Measurements from ENCODE around the gene APLF. TPM values are rescaled to one million over a fixed set of nuclear protein-coding genes. Genes with fewer than 3 reads are reported as not detected.
"Not testable (repeated sequence)": the region's sequence is repeated elsewhere in the genome, so short reads cannot be mapped to it uniquely, and the experiment has no call there.

The APLF gene
- total and polyA plus RNA-seq, 5 donors from 2014 or later: 1.5 to 3.9 (median 2.2) TPM

- H3K27me3 Mint-ChIP-seq; H3K27ac Mint-ChIP-seq; H3K4me3 Mint-ChIP-seq; H3K4me3 ChIP-seq (ENCODE audit: low read depth, low read length); DNase-seq; H3K4me1 Mint-ChIP-seq; H3K36me3 Mint-ChIP-seq; H3K27me3 ChIP-seq (ENCODE audit: control insufficient read depth, insufficient read depth, low read length); H3K9me3 Mint-ChIP-seq; H3K4me1 ChIP-seq (ENCODE audit: control insufficient read depth, insufficient read depth, low read length, poor library complexity, severe bottlenecking); H3K9me3 ChIP-seq (ENCODE audit: control insufficient read depth in 2 of 2, low read length in 2 of 2); H3K36me3 ChIP-seq (ENCODE audit: control insufficient read depth, insufficient read depth, low read length); H3K27ac ChIP-seq (ENCODE audit: insufficient read depth, low read length, poor library complexity, severe bottlenecking); ATAC-seq (ENCODE audit: low read depth in 2 of 2): not testable (repeated sequence)
These were observed 59.6 kb downstream of the APLF start for GRCh38 chr2:68526943-68527342.

- not testable (repeated sequence) for H3K4me3 ChIP-seq (ENCODE audit: low read depth, low read length); H3K36me3 Mint-ChIP-seq; H3K27ac Mint-ChIP-seq; ATAC-seq (ENCODE audit: low read depth in 2 of 2); H3K9me3 ChIP-seq (ENCODE audit: control insufficient read depth in 2 of 2, low read length in 2 of 2); H3K9me3 Mint-ChIP-seq; DNase-seq; H3K4me3 Mint-ChIP-seq; H3K4me1 Mint-ChIP-seq; H3K36me3 ChIP-seq (ENCODE audit: control insufficient read depth, insufficient read depth, low read length); H3K27ac ChIP-seq (ENCODE audit: insufficient read depth, low read length, poor library complexity, severe bottlenecking); H3K27me3 ChIP-seq (ENCODE audit: control insufficient read depth, insufficient read depth, low read length); H3K27me3 Mint-ChIP-seq; H3K4me1 ChIP-seq (ENCODE audit: control insufficient read depth, insufficient read depth, low read length, poor library complexity, severe bottlenecking)
These were observed 60.1 kb downstream of the APLF start for GRCh38 chr2:68527343-68528081.

- H3K27me3 ChIP-seq (ENCODE audit: control insufficient read depth, insufficient read depth, low read length); ATAC-seq (ENCODE audit: low read depth in 2 of 2); H3K4me3 Mint-ChIP-seq; H3K4me1 ChIP-seq (ENCODE audit: control insufficient read depth, insufficient read depth, low read length, poor library complexity, severe bottlenecking); H3K27ac Mint-ChIP-seq; H3K4me3 ChIP-seq (ENCODE audit: low read depth, low read length); H3K36me3 Mint-ChIP-seq; H3K27me3 Mint-ChIP-seq; H3K36me3 ChIP-seq (ENCODE audit: control insufficient read depth, insufficient read depth, low read length); H3K27ac ChIP-seq (ENCODE audit: insufficient read depth, low read length, poor library complexity, severe bottlenecking); DNase-seq; H3K4me1 Mint-ChIP-seq; H3K9me3 ChIP-seq (ENCODE audit: control insufficient read depth in 2 of 2, low read length in 2 of 2); H3K9me3 Mint-ChIP-seq: not testable (repeated sequence)
These were observed 61.8 kb downstream of the APLF start for GRCh38 chr2:68529156-68529555.

- H3K4me1 Mint-ChIP-seq; ATAC-seq (ENCODE audit: low read depth in 2 of 2); H3K9me3 ChIP-seq (ENCODE audit: control insufficient read depth in 2 of 2, low read length in 2 of 2); H3K9me3 Mint-ChIP-seq; H3K27ac Mint-ChIP-seq; H3K4me3 Mint-ChIP-seq; H3K4me1 ChIP-seq (ENCODE audit: control insufficient read depth, insufficient read depth, low read length, poor library complexity, severe bottlenecking); H3K27me3 Mint-ChIP-seq; H3K36me3 ChIP-seq (ENCODE audit: control insufficient read depth, insufficient read depth, low read length); H3K27ac ChIP-seq (ENCODE audit: insufficient read depth, low read length, poor library complexity, severe bottlenecking); H3K4me3 ChIP-seq (ENCODE audit: low read depth, low read length); H3K27me3 ChIP-seq (ENCODE audit: control insufficient read depth, insufficient read depth, low read length); DNase-seq: not testable (repeated sequence)
- H3K36me3 Mint-ChIP-seq: peaks cover 11% of the 10 kb centered on the region
These were observed 62.3 kb downstream of the APLF start for GRCh38 chr2:68529651-68530050.

GRCh38 chr2:68536000-68536399 lies 68.6 kb downstream of the APLF start:
- no peaks in the 10 kb centered on the region for H3K4me1 ChIP-seq (ENCODE audit: control insufficient read depth, insufficient read depth, low read length, poor library complexity, severe bottlenecking)
- Mint-ChIP-seq H3K36me3 (peaks cover 15% of the 10 kb centered on the region), H3K9me3 (peaks cover 0 to 2% (median 0%) of the 10 kb centered on the region in 7 donors)

GRCh38 chr2:68537011-68537410 lies 69.6 kb downstream of the APLF start:
- no peak for ATAC-seq (ENCODE audit: low read depth in 2 of 2)

More at GRCh38 chr2:68536000-68536399, 68.6 kb downstream of the APLF start:
- H3K4me3 ChIP-seq (ENCODE audit: low read depth, low read length): no peak overlapping the region
- H3K27ac ChIP-seq (ENCODE audit: insufficient read depth, low read length, poor library complexity, severe bottlenecking): no peak overlapping the region
- H3K4me3 Mint-ChIP-seq: no peak overlapping the region
- no peak for DNase-seq
- no peaks in the 10 kb centered on the region for H3K27me3 ChIP-seq (ENCODE audit: control insufficient read depth, insufficient read depth, low read length)
- H3K36me3 ChIP-seq (ENCODE audit: control insufficient read depth, insufficient read depth, low read length): no peaks in the 10 kb centered on the region
- ATAC-seq (ENCODE audit: low read depth in 2 of 2): no peak
- H3K27ac Mint-ChIP-seq: peak overlapping the region in 1 of 3 donors; percentile 43
- peaks cover 0 to 5% (median 0%) of the 10 kb centered on the region in 4 donors for H3K4me1 Mint-ChIP-seq
- no peaks in the 10 kb centered on the region for H3K27me3 Mint-ChIP-seq
- no peaks in the 10 kb centered on the region for H3K9me3 ChIP-seq (ENCODE audit: control insufficient read depth in 2 of 2, low read length in 2 of 2)

GRCh38 chr2:68537809-68538208 lies 70.4 kb downstream of the APLF start:
- Mint-ChIP-seq H3K4me3 (no peak overlapping the region), H3K27me3 (no peaks in the 10 kb centered on the region), H3K4me1 (peaks cover 0 to 5% (median 0%) of the 10 kb centered on the region in 4 donors), H3K9me3 (peaks cover 0 to 2% (median 0%) of the 10 kb centered on the region in 7 donors), H3K36me3 (peaks cover 15% of the 10 kb centered on the region), H3K27ac (no peak overlapping the region)
- Histone ChIP-seq H3K27me3 (ENCODE audit: control insufficient read depth, insufficient read depth, low read length) (no peaks in the 10 kb centered on the region), H3K9me3 (ENCODE audit: control insufficient read depth in 2 of 2, low read length in 2 of 2) (no peaks in the 10 kb centered on the region), H3K36me3 (ENCODE audit: control insufficient read depth, insufficient read depth, low read length) (no peaks in the 10 kb centered on the region), H3K4me1 (ENCODE audit: control insufficient read depth, insufficient read depth, low read length, poor library complexity, severe bottlenecking) (no peaks in the 10 kb centered on the region), H3K4me3 (ENCODE audit: low read depth, low read length) (no peak overlapping the region), H3K27ac (ENCODE audit: insufficient read depth, low read length, poor library complexity, severe bottlenecking) (no peak overlapping the region)
- ATAC-seq (ENCODE audit: low read depth in 2 of 2) (no peak), DNase-seq (no peak)

More at GRCh38 chr2:68537011-68537410, 69.6 kb downstream of the APLF start:
- H3K36me3 Mint-ChIP-seq: peaks cover 15% of the 10 kb centered on the region
- H3K9me3 Mint-ChIP-seq: peaks cover 0 to 2% (median 0%) of the 10 kb centered on the region in 7 donors
- Histone ChIP-seq H3K4me3 (ENCODE audit: low read depth, low read length) (no peak overlapping the region), H3K4me1 (ENCODE audit: control insufficient read depth, insufficient read depth, low read length, poor library complexity, severe bottlenecking) (no peaks in the 10 kb centered on the region), H3K27me3 (ENCODE audit: control insufficient read depth, insufficient read depth, low read length) (no peaks in the 10 kb centered on the region), H3K9me3 (ENCODE audit: control insufficient read depth in 2 of 2, low read length in 2 of 2) (no peaks in the 10 kb centered on the region), H3K27ac (ENCODE audit: insufficient read depth, low read length, poor library complexity, severe bottlenecking) (no peak overlapping the region), H3K36me3 (ENCODE audit: control insufficient read depth, insufficient read depth, low read length) (no peaks in the 10 kb centered on the region)
- peaks cover 0 to 5% (median 0%) of the 10 kb centered on the region in 4 donors for H3K4me1 Mint-ChIP-seq
- no peak overlapping the region for H3K4me3 Mint-ChIP-seq
- no peaks in the 10 kb centered on the region for H3K27me3 Mint-ChIP-seq
- no peak overlapping the region for H3K27ac Mint-ChIP-seq
- no peak for DNase-seq

GRCh38 chr2:68544811-68545210 lies 77.4 kb downstream of the APLF start:
- no peak overlapping the region for H3K27ac ChIP-seq (ENCODE audit: insufficient read depth, low read length, poor library complexity, severe bottlenecking)
- H3K4me3 Mint-ChIP-seq: no peak overlapping the region

More at GRCh38 chr2:68544811-68545210, 77.4 kb downstream of the APLF start:
- Mint-ChIP-seq H3K27ac (no peak overlapping the region), H3K27me3 (no peaks in the 10 kb centered on the region), H3K36me3 (no peaks in the 10 kb centered on the region), H3K4me1 (no peaks in the 10 kb centered on the region), H3K9me3 (peaks cover 0 to 2% (median 0%) of the 10 kb centered on the region in 7 donors)
- ATAC-seq (ENCODE audit: low read depth in 2 of 2) (no peak), DNase-seq (no peak)
- H3K9me3 ChIP-seq (ENCODE audit: control insufficient read depth in 2 of 2, low read length in 2 of 2): no peaks in the 10 kb centered on the region
- H3K4me1 ChIP-seq (ENCODE audit: control insufficient read depth, insufficient read depth, low read length, poor library complexity, severe bottlenecking): no peaks in the 10 kb centered on the region
- no peaks in the 10 kb centered on the region for H3K36me3 ChIP-seq (ENCODE audit: control insufficient read depth, insufficient read depth, low read length)
- H3K27me3 ChIP-seq (ENCODE audit: control insufficient read depth, insufficient read depth, low read length): no peaks in the 10 kb centered on the region
- no peak overlapping the region for H3K4me3 ChIP-seq (ENCODE audit: low read depth, low read length)
